T-helper 22 cell (primary cell): ENCODE measurements around the gene MAP3K4.

Experiments used
- DNase-seq: peaks from one replicate; pipeline ENCODE4 v3.0.0-alpha.2; 2020; ENCODE audit warnings: low read depth

MAP3K4 gene

DNA sequence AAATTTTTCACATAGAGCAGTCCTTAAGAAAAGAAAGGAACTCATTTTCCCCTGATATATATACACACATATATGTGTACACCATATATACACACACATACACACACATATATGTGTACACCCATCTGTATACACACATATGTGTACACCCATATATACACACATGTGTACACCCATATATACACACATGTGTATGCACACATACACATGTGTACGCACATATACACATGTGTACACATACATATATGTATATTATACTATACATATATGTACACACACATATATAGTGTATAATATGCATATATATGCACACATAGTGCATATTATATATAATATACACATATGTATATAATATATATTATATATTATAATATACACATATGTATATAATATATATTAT lies 9.1 kb downstream of the MAP3K4 start:
- no peak for DNase-seq

DNA sequence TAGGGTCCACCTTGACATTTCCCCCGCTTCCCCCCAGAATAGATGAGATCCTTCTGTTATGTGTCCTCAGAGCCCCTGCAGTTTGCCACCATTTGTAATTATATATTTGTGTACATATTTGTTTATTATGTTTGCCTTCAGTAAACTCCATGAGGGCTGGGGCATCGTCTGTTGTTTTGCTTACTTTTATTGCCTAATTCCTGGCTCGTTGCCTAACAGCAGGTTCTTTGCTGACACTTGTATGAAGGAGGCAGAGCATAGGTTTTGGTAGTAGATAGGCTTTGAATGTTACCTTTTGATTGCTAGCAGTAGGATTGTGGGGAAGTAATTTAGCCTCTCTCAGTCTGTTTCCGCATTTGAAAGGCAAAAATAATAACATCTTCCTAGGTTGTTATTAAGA lies 9.9 kb downstream of the MAP3K4 start:
- no peak for DNase-seq

DNA sequence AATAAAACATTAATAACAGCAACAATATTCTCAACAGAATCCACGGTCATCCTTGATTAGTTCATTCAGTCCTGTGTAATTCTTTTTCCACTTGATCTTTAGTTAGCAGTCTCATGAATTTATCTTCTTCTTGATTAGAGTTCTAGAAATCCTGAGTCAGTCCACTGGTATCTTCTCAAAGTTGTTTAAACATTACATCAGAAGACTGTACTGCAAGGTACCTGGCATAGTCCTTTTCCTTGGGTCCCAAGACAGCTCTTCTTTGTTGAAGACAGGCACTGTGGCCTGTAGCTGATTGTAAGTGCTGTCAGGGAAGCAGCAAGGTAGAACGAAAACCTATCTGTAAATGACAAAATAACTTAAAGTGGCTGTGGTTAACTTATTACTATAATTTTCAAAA lies 11.8 kb downstream of the MAP3K4 start:
- no peak for DNase-seq

DNA sequence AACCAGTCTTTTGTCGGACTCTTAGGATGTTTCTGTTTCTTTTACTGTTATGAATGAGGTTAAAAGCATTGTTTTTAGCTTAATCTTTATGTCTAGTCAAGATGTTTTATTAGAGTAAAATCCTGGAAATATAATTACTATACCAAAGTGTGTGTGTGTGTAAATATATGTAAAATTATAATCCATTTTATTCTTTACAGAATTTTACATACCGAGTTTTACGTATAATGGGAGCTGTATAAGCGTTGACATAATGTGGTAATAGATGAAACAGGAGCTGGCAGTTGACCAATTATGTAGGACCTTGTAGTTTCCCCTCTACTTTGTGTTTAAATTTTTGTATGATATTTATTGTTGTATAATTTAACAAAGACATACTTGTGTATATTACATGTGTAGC lies 16.7 kb downstream of the MAP3K4 start:
- DNase-seq = no peak

DNA sequence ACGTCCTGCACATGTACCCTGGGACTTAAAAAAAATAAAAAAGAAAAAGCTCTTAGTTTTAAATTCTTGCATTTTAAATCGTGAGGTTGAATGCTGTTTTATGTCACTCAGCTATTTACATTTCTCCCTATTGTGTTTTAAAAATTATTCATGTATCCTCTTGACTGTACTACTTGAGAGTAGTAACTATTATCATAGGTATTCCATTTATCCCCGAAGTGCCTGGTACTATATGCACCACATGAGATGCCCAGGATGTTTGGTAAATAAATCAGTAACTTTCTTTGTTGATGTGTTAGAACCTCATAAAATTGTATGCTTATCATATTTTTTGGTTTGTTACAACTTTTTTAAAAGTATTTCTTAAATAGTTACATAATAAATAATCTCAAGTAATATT lies 18.4 kb downstream of the MAP3K4 start:
- no peak for DNase-seq

DNA sequence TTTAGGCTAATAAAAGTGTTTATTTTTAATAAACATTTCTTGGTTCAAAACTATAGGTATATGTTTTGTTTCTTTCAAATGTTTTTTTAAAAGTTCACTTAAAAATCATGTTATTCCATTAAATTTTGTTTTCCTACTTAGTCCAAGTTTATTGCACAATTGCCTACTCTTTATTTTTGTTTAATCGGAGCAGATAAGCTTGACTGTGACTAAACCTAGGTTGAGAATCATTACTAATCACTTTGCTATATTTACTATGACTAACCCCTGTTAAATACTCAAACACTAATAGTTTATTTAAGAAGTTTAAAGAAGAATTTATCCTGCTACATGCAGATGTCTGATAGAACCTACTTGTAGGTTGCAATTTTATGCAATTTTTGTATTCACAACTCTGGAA lies 18.8 kb downstream of the MAP3K4 start:
- no peak for DNase-seq

DNA sequence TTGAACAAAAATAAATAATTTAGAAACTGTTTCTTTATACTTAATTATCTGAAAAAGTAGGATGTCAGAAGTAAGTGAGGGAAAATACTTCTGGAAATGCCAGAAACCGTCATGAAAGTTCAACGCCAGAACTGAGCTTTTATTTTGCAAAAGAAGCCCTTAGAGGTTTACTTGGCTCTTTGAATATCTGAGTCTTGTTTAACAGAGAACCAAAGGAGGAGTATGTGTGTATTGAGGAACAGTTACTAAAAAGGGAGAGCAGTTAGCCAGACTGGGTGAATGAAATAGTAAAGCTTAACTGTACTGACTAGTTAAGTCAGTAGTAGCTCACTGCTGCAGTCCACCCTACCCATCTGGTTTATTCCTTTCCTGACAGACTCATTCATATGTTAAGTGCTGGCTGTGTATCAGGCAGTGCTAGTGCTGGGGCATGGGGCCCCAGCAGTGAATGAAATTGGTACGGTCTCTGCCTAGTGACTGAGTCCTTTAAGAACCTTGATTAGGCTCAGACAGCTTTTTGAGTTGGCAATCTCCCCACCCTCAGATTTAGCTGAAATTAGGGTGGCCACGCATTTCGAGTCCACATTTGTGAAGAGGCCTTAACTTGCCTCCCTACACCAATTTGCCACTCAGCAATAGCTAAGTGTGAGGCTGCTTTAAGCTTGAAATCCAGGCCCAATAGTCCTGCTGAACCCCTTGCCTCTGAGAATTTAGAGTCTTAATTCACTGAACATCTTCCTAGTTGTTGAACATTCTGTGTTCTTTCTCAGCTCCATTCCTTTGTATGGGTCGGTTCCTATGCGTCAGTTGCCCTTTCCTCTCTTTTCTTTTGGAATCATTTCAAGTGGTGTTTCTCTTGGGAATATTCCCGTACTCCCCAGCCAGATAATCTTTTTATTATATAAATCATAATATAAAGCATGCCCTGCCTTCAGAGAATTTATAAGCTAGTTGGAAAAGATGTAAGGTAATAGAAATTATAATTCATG lies 20.2 kb downstream of the MAP3K4 start:
- DNase-seq = no peak

DNA sequence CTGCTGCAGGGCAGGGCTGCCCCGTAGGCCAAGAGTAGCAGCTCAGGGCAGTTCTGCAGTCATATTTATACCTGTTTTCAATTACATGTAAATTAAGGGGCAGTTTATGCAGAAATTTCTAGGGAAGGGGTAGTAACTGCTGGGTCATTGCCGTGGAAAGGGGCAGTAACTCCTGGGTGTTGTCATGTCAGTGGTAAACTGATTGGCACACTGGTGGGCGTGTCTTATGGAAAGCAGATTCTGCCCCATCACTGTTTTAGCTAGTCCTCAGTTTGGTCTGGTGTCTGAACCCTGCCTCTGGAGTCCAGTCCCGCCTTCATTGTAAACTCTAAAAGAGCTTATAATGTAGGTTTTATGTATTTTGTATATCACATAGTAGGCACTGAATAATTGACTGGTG lies 22.1 kb downstream of the MAP3K4 start:
- no peak for DNase-seq

DNA sequence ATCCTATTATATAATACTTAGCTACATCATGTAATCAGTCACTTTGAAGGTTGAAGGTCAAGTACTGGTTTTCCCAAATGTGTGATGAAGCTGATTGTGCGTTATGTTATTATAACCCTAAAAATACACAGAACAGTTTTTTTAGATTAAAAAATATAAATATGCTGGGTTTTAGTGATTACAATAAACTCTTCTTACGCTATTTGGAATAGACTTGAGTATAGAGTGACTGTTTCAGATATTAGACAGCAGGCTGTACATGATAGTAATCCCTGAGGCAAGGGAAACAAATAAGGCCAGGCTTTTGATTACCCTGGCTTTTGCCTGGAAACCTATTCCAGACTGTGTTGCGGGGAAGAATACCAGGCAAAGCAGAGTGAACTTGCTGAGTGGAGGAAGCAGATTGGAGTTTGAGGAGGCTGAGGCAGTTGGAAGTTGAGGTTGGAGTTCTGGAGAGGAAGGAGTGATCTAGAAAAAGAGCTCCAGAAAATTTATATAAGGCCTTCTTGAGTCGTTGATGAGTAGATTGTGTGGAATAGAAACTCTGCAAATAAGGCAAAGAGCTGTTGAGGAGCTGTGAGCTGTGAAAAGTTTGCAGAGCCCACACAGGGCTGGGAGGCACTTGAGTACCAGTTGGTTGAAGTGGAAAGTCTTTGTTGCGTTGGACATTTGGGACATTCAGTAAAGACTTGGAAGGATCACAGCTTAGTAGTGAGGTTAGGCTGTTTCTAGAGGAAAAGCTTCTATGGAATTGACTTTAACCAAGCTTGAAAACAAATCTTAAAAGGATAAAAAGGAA lies 26.4 kb downstream of the MAP3K4 start:
- DNase-seq = no peak

DNA sequence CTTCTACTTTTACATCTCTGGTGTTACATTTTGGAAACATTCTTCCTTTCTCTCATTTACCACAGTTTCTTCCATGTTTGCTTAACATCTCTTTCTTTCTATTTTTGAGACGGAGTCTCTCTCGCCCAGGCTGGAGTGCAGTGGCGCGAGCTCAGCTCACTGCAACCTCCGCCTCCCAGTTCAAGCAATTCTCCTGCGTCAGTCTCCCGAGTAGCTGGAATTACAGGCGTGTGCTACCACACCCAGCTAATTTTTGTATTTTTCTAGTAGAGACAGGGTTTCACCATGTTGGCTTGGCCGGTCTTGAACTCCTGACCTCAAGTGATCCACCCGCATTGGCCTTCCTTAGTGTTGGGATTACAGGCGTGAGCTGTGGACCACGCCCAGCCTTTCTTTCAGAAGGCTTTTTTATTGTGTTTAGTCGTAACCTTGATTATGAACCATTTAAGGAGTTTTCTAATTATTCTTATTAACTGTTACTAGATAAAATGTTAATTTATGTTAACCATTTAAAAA lies 27.8 kb downstream of the MAP3K4 start:
- DNase-seq = no peak

DNA sequence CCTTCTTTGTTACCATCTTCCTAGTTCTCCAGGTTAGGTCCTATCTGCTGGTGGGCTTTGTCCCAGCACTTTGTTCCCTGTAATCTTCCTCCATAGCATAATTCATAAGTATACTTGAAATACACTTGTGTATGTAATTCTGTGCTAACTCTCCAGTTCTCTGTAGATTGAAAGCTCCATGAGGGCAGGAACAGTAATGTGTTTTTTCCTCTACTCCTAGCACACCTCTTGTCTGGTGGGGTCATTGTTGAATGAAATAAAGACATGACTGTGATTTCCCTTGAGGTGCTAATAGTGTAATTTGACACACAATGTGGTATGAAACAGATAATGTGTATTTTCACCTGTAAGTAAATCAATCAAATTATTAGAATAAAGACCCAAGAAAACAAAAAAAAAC lies 30.0 kb downstream of the MAP3K4 start:
- no peak for DNase-seq

DNA sequence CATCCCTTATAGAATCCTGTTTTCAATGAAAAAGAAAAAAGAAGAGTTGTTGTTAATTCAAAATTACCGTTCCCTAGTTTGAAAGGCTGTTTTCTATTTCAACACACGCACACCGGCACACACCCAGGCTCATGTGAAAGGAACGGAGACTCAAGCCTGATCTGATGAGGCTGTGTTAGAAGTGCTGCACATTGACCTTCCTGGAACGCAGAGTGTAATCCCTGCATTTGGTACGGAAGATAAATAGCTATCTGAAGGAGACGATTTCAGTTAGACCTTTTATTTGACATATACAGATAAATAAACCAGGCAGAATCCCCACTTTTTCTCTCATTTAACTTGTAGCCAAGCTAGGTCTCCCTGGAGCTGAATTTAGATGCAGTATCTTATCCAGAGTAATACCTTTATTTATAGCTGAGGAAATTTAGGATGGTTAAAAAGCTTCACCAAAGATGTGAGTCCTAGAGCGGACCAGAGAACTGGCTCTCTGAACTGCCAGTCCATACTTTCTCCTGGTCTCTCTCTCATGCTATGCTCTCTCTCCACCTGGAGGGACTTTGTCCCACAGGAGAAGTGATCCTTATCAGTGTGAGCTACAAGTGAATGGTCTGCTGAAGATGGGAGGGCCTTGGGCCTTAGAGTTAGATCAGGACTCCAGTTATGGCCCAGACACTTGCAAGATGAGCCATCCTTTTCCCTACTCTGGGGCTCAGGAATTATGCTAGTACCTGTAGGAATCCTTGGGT lies 30.6 kb downstream of the MAP3K4 start:
- no peak for DNase-seq

DNA sequence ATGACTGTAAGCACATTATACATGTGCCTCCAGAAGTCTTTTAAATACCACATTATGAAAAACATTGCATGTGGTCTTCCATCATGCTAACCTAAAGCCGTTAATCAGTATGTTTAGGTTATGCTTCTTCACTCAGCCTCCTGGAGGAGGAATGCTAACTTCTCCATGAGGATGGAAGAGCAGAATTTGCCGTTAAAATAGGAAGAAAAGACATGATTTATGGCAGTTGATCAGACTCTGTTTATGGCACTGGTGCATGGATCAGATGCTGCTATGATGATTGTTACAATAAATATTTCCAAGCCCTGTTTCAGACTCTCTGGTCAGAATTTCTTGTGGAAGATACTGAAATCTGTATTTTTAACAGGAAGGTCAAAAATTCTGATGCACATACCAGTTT lies 31.7 kb downstream of the MAP3K4 start:
- DNase-seq = no peak

DNA sequence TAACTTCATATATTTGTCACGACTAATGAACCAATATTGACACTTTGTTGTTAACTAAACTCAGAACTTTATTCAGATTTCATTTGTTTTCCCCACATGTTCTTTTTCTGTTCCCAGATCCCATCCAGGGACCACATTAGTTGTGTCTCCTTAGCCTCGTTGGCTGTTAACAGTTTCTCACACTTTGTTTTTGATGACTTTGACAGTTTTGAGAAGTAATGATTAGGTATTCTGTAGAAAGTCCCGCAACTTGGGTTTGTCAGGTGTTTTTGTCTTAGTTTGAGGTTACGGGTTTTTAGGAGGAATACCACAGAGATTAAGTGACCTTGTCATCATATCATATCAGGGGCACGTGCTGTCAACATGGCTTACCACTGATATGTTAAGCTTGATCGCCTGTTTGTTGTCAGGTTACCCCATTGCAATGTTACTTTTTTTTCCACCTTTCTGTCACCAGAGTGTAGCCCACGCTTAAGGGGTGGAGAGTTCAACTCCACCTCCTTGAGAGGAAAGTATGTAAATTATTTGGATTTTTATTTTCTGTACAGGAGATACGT lies 32.9 kb downstream of the MAP3K4 start:
- DNase-seq = no peak

DNA sequence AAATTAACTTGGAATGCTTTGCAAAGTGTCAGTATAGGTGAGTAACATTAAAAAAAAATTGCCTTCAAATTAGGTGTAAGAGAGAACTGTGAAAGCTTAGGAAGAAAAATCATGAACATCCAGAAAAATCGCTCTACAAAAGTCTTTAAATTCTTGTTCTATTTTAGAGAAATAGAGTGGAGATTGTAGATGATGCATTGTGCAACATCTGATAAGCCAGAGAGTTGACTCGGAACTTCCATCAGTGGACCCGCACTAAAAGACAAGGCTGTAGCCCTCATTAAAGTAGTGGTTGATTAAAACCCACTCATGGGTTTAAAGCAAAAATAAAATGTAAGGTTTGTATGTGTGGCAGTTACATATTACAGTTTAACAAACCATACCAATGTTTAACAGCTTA lies 35.8 kb downstream of the MAP3K4 start:
- DNase-seq = no peak

DNA sequence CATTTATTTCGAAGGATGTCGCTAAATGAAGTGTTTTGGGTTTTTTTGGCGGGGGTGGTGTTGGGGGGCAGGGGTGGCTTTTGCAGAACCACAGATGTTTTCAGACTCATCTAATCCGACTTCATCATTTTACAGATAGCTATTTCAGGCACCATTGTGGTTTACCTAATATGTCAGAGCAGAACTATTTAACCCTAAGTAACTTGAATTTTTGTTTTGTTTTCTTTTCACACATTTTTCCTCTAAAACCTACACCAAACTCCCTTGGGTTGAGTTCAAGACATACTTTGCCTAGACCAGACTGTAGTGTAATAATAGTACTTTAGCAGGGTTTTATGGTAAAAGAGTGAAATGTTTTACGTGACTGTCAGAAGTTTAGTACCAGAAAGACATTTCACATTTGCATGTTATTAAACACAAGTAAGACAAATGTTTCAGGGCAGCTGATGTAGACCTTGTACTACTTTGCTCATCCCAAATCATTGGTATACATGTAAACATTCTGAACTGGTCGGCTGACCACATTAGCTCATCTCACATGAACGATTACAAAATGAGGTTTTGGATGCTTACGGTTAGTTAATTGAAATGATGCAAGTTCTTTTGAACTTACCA lies 37.7 kb downstream of the MAP3K4 start:
- no peak for DNase-seq

DNA sequence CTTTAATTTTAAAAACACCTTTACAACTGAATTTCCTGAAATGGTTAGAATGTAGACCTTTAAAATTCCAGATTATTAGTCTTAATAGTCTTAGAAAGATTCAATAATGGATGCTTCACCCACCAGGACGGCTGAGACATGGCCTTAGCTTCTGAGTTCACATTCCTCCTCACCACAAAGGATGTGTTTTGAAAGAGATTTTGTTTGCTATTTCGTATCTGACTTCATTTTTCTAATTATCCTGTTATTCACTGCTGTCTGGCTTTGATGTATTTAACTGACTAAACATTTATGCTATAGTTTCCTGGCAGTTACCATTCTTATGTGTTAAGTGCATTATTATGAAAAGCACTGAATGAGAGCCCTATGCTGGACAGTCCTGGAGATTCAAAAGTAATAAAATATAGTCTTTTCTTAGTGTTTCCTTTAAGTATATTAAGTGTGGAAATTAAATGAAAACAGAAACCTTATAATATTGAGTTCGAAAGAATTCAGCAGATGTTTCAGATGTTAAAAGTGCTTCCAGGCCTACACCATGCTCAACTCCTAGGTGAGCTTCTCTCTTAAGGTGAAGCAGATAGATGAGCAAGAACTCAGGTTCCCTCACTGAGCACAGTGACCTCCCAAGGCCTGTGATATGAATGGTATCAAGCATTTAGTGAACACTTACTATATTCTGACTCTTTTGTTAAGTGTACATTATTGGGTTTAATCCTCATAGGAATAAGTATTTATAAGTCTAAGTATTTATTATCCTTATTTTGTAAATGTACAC lies 40.3 kb downstream of the MAP3K4 start:
- no peak for DNase-seq

DNA sequence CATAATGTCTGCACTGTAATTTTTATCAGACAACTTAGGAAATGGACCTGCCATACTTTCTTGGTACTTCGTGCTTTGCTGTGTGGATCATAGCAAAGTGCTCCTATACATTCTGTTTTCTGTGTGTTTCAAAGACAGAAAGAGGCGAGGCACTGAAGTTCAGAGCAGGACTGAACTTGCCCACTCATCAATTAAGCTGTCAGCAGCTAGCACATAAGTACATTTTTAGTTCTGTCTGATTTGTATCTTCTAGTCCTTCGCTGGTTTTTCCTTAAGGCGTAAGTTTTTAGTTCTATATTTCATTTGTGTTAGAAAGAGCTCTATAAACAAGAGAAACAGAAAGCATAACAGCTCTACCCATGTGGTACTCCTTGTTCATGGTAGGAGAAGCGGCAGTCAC lies 42.1 kb downstream of the MAP3K4 start:
- no peak for DNase-seq

DNA sequence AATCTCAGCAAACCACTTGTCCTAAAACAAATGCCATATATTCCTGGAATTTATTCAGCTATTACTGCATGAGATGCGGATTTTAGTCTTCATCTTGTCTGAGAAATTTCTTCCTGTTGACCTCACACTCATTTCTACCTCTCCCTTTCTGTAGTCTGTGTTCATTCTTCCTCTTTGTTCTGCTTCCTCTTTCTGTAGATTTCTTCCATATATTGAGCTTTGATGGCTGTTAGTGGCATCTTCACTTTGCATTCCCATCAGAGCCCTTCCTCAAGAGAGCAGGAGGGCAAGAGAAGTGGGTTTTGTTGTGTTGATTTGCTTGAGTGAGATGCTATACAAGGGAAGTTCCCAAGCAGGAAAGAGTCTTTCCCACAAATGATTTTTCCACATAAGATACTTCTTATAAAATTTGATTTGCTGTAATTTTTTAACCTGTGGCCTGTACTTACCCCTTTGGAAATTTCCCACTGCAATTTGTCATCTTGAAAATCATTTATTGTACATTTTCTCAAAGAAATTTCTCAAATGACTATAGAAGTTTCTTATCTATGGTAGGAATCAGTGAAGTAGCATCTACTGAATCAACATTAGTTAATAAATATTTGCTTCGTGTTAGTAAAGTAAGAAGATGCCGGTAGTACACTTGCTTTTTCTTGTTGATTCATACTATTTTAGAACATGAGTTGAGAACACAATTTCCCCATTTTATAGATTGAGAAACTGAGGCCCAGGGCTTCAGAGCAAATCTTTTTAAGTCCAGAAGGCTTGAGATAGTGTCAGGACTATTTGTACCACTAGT lies 43.8 kb downstream of the MAP3K4 start:
- DNase-seq = no peak

DNA sequence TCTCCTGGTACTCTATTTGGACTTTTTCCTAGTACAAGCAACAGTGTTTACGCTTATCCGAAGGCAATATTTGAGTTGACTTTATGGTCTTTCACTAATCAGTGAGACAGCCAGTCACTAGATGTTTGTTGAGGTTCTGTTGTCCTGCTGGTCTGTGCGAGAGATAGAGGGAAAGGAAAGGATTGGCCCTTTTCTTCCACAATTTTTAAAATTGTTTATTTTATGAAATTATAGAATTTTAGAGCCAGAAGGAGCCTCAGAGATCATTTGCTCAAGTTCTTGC lies 44.4 kb downstream of the MAP3K4 start:
- no peak for DNase-seq
